ENCODE data around the gene ALG11. TPM values are rescaled to one million over a fixed set of nuclear protein-coding genes. Genes with fewer than 3 reads are reported as not detected.
"Not testable (repeated sequence)": the region's sequence is repeated elsewhere in the genome, so short reads cannot be mapped to it uniquely, and the experiment has no call there.

ALG11 gene
- total RNA-seq, 1 donor from 2014 or later, result 23.6 TPM

DNA sequence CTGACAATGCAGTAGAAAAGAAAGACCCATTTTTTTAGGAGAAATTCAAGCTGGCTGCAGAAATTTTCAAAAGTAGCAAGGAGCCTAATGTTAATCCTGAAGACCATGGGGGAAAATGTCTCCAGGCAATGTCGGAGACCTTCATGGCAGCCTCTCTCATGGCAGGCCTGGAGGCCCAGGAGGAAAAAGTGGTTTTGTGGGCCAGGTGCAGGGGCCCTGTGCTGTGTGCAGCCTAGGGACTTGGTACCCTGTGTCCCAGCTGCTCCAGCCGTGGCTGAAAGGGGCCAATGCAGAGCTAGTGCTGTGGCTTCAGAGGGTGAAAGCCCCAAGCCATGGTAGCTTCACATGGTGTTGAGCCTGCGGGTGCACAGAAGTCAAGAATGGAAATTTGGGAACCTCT lies 4.1 kb downstream of the ALG11 start:
- intact Hi-C loops (cut with DNase I), result loop anchor here (10.0 kb wide), 1 partner anchor 179 kb away; no protein-coding TSS in a partner anchor
- no peak for DNase-seq (ENCODE audit: low spot score)

DNA sequence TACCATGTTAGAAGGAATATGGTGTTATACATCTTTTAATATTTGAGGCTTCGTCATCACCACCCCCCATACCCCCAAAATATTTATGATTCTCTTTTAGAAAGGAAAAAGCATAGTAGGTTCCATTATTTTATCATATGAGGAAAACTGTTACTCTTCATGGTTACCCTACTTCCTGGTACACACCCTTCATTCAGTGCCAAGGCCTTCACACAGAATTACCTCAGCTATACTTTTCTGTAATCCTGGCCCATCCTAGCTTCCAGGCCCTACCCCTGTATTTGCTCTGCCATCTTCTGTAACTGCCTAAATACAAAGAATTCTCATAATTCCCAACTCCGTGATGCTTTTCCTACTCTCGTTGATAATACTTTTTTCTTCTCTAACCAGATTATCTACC lies 8.0 kb downstream of the ALG11 start:
- intact Hi-C loops (cut with DNase I), result no loop called here
- no peak for DNase-seq (ENCODE audit: low spot score)

DNA sequence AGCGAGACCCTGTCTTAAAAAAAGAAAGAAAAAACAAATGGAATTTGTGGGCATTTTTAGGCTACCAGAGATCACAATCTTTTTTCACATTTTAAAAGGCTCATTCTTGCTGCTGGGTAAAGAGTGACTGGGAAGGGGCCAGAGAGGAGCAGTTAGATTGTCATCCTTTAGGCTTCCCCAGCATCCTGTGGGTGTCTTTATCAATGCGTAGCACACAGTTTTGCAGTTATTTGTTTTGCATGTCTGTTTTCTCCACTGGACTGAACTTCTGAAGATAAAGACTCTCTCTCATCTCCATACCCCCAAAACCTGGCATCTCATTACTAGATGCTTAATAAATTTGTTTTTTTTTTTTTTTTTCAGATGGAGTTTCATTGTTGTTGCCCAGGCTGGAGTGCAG lies 10.2 kb downstream of the ALG11 start:
- no peak for DNase-seq (ENCODE audit: low spot score)
- intact Hi-C loops (cut with DNase I), result no loop called here

DNA sequence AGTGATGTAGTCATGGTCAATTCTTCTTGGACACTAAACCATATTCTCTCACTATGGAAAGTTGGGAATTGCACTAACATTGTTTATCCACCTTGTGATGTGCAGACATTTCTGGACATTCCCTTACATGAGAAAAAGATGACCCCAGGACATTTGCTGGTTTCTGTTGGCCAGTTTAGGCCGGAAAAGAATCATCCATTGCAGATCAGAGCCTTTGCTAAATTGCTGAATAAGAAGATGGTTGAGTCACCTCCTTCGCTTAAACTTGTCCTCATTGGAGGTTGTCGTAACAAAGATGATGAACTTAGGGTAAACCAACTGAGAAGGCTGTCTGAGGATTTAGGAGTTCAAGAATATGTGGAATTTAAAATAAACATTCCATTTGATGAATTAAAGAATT lies 12.3 kb downstream of the ALG11 start, which contains the start of gene UTP14C:
UTP14C (plus strand) TSS at position 211 of the 400 bp plus-strand sequence. CDS start 4,114 bp downstream, outside the sequence.
- DNase-seq (ENCODE audit: low spot score), result no peak
- intact Hi-C loops (cut with DNase I), result no loop called here

DNA sequence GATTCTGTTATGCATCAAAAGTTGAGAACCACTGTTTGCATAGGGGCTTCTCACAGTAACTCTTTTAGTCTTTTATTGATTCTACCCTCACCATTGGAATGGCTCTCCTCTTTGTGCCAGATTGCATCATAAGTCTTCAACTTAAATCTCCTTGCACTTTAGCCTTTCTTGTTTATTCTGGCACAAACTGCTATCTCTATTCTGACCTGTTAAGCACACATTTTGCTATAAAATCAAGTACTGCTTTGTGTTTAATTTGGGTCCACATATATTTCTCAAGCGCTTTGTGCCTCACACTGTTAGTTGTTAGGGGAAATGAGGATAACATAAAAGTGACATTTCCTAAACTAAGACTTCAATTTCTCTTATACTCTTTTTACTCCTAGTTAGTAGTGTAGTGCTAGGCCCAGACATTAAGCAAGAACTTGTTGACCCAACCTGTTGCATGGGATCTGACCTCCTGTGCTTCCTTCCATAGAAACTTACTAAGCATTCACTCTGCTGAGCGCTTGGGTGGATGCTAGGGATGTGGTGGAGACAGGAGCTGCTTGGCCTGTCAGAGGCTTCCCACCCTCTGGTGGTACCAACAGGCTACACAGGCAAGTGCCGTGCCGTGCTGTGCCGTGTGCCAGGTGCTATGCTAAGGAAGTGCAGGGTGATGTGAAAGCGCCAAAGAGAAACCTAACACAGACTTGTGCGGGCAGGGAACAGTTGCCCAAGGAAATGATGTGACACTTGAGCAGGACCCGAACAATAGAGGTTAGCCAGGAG lies 13.5 kb downstream of the ALG11 start:
- intact Hi-C loops (cut with DNase I), result no loop called here
- no peak for DNase-seq (ENCODE audit: low spot score)

DNA sequence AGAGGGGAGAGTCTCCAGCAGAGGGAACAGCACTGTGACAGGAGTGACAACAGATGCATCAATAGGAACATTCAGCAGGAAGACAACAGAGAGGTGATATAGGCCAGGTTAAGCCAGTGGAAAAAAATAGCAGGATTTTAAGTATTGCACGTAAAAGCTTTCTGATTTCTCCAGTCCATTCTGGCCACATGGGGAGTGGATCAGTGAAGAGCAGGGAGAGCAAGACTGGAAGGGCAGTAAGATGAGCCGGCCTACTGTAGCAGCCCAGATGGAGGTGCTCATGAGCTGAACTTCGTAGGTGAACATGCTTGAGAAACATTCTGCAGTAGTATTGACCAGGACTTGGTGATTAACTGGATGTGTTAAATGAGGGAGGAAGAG lies 14.0 kb downstream of the ALG11 start:
- no peak for DNase-seq (ENCODE audit: low spot score)
- intact Hi-C loops (cut with DNase I), result no loop called here

GRCh38 chr13:52027832-52028231 lies 15.6 kb downstream of the ALG11 start:
- DNase-seq (ENCODE audit: low spot score), result no peak
- intact Hi-C loops (cut with DNase I), result no loop called here

- no peak for DNase-seq (ENCODE audit: low spot score)
- intact Hi-C loops (cut with DNase I), result no loop called here
Observed at GRCh38 chr13:52029569-52029968, 17.4 kb downstream of the ALG11 start.

DNA sequence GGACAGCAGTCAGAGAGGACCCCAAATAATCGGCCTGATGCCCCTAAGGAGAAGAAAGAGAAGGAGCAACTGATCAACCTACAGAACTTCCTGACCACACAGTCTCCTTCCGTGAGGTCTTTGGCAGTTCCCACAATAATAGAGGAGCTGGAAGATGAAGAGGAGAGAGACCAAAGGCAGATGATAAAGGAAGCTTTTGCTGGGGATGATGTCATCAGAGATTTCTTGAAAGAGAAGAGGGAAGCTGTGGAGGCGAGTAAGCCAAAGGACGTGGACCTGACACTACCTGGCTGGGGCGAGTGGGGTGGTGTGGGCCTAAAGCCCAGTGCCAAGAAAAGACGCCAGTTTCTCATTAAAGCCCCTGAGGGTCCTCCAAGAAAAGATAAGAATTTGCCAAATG lies 18.2 kb downstream of the ALG11 start:
- intact Hi-C loops (cut with DNase I); DNase-seq (ENCODE audit: low spot score): not testable (repeated sequence)

DNA sequence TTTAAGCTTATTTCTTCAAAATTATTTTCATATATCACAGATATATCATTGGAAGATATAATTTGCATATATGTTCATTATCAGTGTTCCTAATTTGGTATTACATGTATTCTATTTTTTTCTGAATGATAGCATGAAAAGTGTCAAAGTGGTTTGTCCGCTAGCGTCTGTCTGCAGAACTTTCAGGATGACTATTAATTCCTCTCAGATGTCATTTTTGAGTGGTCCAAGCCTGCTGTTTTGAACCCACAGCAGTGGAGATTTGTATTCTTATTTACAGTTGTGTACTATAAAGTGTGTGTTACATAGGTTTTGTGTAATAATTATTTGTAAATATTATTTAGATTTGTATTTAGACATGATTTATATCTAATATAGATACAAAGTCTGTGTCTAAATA lies 20.8 kb downstream of the ALG11 start:
- intact Hi-C loops (cut with DNase I), result no loop called here

DNA sequence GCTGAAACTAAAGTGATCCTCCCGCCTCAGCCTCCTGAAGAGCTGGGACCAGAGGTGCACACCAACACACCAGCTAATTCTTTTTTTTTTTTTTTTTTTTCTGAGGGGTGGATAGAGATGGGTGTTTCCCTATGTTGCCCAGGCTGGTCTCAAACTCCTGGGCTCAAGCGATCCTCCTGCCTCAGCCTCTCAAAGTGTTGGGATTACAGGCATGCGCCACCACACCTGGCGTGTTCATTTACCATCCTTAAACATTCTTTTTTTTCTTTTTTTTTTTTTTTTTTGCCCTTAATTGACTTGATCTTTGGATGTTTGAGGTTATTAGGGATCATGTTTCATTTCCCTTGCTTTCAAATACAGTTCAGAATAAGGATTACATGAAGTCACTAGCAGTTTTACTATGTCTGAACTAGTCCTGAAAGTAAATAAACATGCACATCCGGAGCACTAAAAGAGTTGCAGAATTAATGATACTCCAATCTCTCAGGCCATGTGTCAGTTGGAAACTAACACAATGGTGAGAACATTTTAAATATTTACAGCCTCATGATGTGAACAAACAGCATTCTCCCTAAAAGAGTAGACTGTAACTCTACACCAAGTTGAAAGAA lies 22.5 kb downstream of the ALG11 start:
- intact Hi-C loops (cut with DNase I), result no loop called here
- no peak for DNase-seq (ENCODE audit: low spot score)

More for the DNA sequence above, 20.8 kb downstream of the ALG11 start:
- DNase-seq (ENCODE audit: low spot score), result no peak

- DNase-seq (ENCODE audit: low spot score), result no peak
- intact Hi-C loops (cut with DNase I), result no loop called here
Observed at GRCh38 chr13:52036037-52036436, 23.8 kb downstream of the ALG11 start.

DNA sequence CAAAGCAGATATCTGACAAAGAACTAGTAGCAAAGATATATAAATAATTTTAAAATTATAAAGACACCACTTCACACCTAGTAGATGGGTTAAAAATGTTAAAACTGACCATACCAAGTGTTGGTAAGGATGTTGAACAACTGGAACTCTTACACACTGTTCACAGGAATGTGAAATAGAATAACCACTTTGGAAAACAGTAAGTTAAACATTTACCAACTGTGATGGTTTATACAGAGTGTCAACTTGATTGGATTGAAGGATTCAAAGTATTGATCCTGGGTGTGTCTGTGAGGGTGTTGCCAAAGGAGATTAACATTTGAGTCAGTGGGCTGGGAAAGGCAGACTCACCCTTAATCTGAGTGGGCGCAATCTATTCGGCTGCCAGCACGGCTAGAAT lies 31.5 kb downstream of the ALG11 start:
- intact Hi-C loops (cut with DNase I), result no loop called here
- DNase-seq (ENCODE audit: low spot score), result no peak

- no peak for DNase-seq (ENCODE audit: low spot score)
- intact Hi-C loops (cut with DNase I), result no loop called here
Observed at GRCh38 chr13:52047463-52047862, 35.3 kb downstream of the ALG11 start.

- intact Hi-C loops (cut with DNase I), result no loop called here
- DNase-seq (ENCODE audit: low spot score), result no peak
Observed at GRCh38 chr13:52048516-52048915, 36.3 kb downstream of the ALG11 start.

- DNase-seq (ENCODE audit: low spot score), result no peak
Observed at GRCh38 chr13:52051400-52051799, 39.2 kb downstream of the ALG11 start.

DNA sequence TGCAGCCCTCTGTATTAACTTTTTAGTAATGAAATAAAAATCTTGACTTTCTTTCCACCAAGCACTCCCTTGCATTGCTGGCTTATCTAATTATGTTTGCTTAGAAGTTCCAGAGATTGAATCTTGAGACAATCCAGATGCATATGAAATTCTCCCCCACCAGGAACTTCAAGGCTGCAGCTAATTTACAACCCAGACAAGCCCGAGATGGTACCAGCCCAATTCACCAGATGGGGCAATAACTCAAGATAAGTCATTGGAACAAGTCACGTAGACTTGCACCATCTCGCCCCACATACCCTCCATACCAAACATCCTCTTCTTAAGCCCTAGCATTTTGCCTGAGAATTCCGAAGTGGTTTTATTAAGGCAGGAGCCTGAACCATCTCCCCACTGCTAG lies 41.3 kb downstream of the ALG11 start:
- DNase-seq (ENCODE audit: low spot score), result no peak
- intact Hi-C loops (cut with DNase I), result no loop called here

More at GRCh38 chr13:52051400-52051799, 39.2 kb downstream of the ALG11 start:
- intact Hi-C loops (cut with DNase I), result no loop called here

DNA sequence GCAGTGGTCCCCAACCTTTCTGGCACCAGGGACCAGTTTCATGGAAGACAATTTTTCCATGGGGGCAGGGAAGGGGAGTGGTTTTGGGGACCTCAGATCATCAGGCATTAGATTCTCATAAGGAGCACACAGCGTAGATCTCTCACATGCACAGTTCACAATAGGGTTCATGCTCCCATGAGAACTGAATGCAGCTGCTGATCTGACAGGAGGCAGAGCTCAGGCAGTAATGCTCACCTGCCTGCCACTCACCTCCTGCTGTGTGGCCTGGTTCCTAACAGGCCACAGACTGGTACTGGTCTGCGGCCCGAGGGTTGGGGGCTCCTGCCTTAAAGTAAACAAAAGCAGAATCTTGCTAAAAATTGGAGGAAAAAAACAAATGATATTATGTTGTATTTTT lies 48.9 kb downstream of the ALG11 start:
- DNase-seq (ENCODE audit: low spot score), result not testable (repeated sequence)
- intact Hi-C loops (cut with DNase I), result loop anchor here (5.0 to 10.0 kb wide), 2 partner anchors 56 to 131 kb away; no protein-coding TSS in a partner anchor

DNA sequence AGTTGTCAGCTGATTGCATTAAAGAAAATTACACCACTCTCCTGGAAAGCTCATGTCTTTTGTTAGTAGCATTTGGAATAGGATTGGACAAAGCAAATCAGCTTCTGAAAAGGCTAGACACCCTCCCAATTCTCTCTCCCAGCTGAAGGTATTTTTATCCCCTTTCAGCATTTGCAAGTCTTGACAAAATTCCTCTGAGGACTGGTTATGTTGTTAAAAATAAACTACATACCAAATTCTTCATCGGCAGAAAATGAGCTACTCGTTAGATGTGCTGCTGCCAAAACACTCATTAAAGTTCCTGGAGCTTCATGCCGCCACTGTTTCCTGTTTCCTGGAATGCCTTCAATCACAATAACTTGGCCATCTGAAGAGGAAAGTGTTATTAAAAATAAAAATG lies 49.4 kb downstream of the ALG11 start:
- intact Hi-C loops (cut with DNase I), result loop anchor here (5.0 to 10.0 kb wide), 2 partner anchors 57 to 131 kb away; no protein-coding TSS in a partner anchor
- DNase-seq (ENCODE audit: low spot score), result no peak

GRCh38 chr13:52067237-52067636 lies 55.0 kb downstream of the ALG11 start:
- intact Hi-C loops (cut with DNase I), result loop anchor here (10.0 kb wide), 1 partner anchor 62 kb away; no protein-coding TSS in a partner anchor
- no peak for DNase-seq (ENCODE audit: low spot score)
